Measurements from ENCODE around the gene SYP. TPM values are rescaled to one million over a fixed set of nuclear protein-coding genes. Genes with fewer than 3 reads are reported as not detected.

SYP gene
- total and polyA plus RNA-seq, 9 of the 15 experiments (the other 6 are each of a cell fraction or from before 2014, with no cell fraction given), result 0.48 to 5.1 (median 2.6) TPM

GRCh38 chrX:49163555-49164419 lies 36.2 kb downstream of the SYP start (continued):
- TF ChIP-seq MTA3 (IDR thresholded peaks at IDR 0.05; ENCODE audit: borderline replicate concordance), result no peak
- no peak for TF ChIP-seq MCM5 (IDR thresholded peaks at IDR 0.05; ENCODE audit: low read depth)
- no peak for TF ChIP-seq NFXL1 (CRISPR knock-in tag; IDR thresholded peaks at IDR 0.05)
- TF ChIP-seq CTBP1 (IDR thresholded peaks at IDR 0.05; ENCODE audit: borderline replicate concordance), result no peak
- TF ChIP-seq ZNF592 (IDR thresholded peaks at IDR 0.05), result peak; percentile 60; the same call in 1 of the 2 replicates
- TF ChIP-seq GMEB1 (CRISPR knock-in tag; IDR thresholded peaks at IDR 0.05), result peak; percentile 57; the same call in 1 of the 2 replicates
- no peak for TF ChIP-seq HNRNPL (IDR thresholded peaks at IDR 0.05; ENCODE audit: low read depth, low read length)
- TF ChIP-seq SMAD4 (CRISPR knock-in tag; conservative IDR thresholded peaks at IDR 0.05), result peak; percentile 21; the same call in 1 of the 2 replicates
- no peak for TF ChIP-seq DACH1 (IDR thresholded peaks at IDR 0.05; ENCODE audit: partially characterized antibody)
- peak in 1 of 2 experiments; percentile 96; a peak in 2 of 4 replicates for TF ChIP-seq NONO (IDR thresholded peaks at IDR 0.05; ENCODE audit: low read depth in 2 of 2, low read length in 1 of 2)
- no peak for TF ChIP-seq PRMT5 (CRISPR knock-in tag; IDR thresholded peaks at IDR 0.05)
- TF ChIP-seq ZBTB9 (CRISPR knock-in tag; IDR thresholded peaks at IDR 0.05), result 0 out of 2 replicates have a peak, but pooled peaks have one; percentile 56
- no peak for TF ChIP-seq ZNF174 (CRISPR knock-in tag; IDR thresholded peaks at IDR 0.05)
- no peak for TF ChIP-seq ZBTB12 (CRISPR knock-in tag; IDR thresholded peaks at IDR 0.05)
- peak; percentile 57 for TF ChIP-seq PBX2 (CRISPR knock-in tag; IDR thresholded peaks at IDR 0.05; ENCODE audit: low read depth)
- TF ChIP-seq PBX2 (tag; conservative IDR thresholded peaks at IDR 0.05; ENCODE audit: low read depth), result no peak
